WTC11 (cell line): ENCODE results near the gene CABP1.

ENCODE experiments used
- CREB1 ChIP-seq: sonication (generic); formaldehyde crosslinking; IDR thresholded peaks from 2 replicates; pipeline ENCODE4 v1.8.0; 2023; ENCODE audit warnings: mild to moderate bottlenecking, missing genetic modification reagents
- CREM ChIP-seq: sonication (generic); formaldehyde crosslinking; IDR thresholded peaks from 2 replicates; pipeline ENCODE4 v1.8.1; 2022; ENCODE audit warnings: mild to moderate bottlenecking, missing genetic modification reagents, moderate library complexity
- CTCF ChIP-seq: fragments of 200-600 bp; IDR thresholded peaks from 2 replicates; pipeline ENCODE4 v1.8.0; 2022; ENCODE audit warnings: antibody characterized with exemption
- E2F1 ChIP-seq: sonication (generic); formaldehyde crosslinking; IDR thresholded peaks from 2 replicates; pipeline ENCODE4 v1.8.0; 2022; ENCODE audit warnings: mild to moderate bottlenecking, missing genetic modification reagents
- ETV6 ChIP-seq: sonication (generic); formaldehyde crosslinking; IDR thresholded peaks from 2 replicates; pipeline ENCODE4 v1.8.1; 2022; ENCODE audit warnings: mild to moderate bottlenecking, missing genetic modification reagents
- FOXK1 ChIP-seq: sonication (generic); formaldehyde crosslinking; IDR thresholded peaks from 2 replicates; pipeline ENCODE4 v1.8.0; 2022; ENCODE audit warnings: mild to moderate bottlenecking, moderate library complexity, missing genetic modification reagents
- FOXP4 ChIP-seq: sonication (generic); formaldehyde crosslinking; IDR thresholded peaks from 2 replicates; pipeline ENCODE4 v1.8.0; 2022; ENCODE audit warnings: mild to moderate bottlenecking, missing genetic modification reagents
- JUN ChIP-seq: sonication (generic); formaldehyde crosslinking; IDR thresholded peaks from 2 replicates; pipeline ENCODE4 v1.8.0; 2023; ENCODE audit warnings: mild to moderate bottlenecking, missing genetic modification reagents
- MLX ChIP-seq: sonication (generic); formaldehyde crosslinking; IDR thresholded peaks from 2 replicates; pipeline ENCODE4 v1.8.1; 2023; ENCODE audit warnings: mild to moderate bottlenecking, missing genetic modification reagents, moderate library complexity
- MXD4 ChIP-seq: fragments of 250-450 bp; sonication (Bioruptor Pico); IDR thresholded peaks from 2 replicates; pipeline ENCODE4 v1.8.0; 2021; ENCODE audit warnings: mild to moderate bottlenecking, moderate library complexity, borderline replicate concordance
- NFYB ChIP-seq: sonication (generic); formaldehyde crosslinking; conservative IDR thresholded peaks from 2 replicates; pipeline ENCODE4 v1.8.0; 2022; ENCODE audit warnings: low read depth, missing genetic modification reagents
- SMAD3 ChIP-seq: sonication (generic); formaldehyde crosslinking; IDR thresholded peaks from 2 replicates; pipeline ENCODE4 v1.8.0; 2022; ENCODE audit warnings: missing genetic modification reagents, mild to moderate bottlenecking, borderline replicate concordance
- TCF7 ChIP-seq: sonication (generic); formaldehyde crosslinking; IDR thresholded peaks from 2 replicates; pipeline ENCODE4 v1.8.0; 2022; ENCODE audit warnings: mild to moderate bottlenecking, low read depth, missing genetic modification reagents, moderate library complexity
- ZNF512 ChIP-seq: sonication (generic); formaldehyde crosslinking; IDR thresholded peaks from 2 replicates; pipeline ENCODE4 v1.8.1; 2022; ENCODE audit warnings: missing genetic modification reagents, borderline replicate concordance

- TF ChIP-seq ETV6 (CRISPR knock-in tag) (peak; percentile 85), CTCF (no peak), FOXK1 (CRISPR knock-in tag) (peak; percentile 70), MXD4 (CRISPR knock-in tag) (no peak), ZNF512 (no peak), CREM (0 out of 2 replicates have a peak, but pooled peaks have one; percentile 58), NFYB (no peak), E2F1 (CRISPR knock-in tag) (no peak), CREB1 (peak; percentile 56; the same call in 1 of the 2 replicates), TCF7 (CRISPR knock-in tag) (peak; percentile 89), SMAD3 (no peak), FOXP4 (peak; percentile 86), MLX (CRISPR knock-in tag) (no peak), JUN (CRISPR knock-in tag) (no peak; the same call in 1 of the 2 replicates)
Observed at GRCh38 chr12:120640861-120641833, 721 bp downstream of the CABP1 start.
